ENCODE results near the gene TSPAN11.

DNA sequence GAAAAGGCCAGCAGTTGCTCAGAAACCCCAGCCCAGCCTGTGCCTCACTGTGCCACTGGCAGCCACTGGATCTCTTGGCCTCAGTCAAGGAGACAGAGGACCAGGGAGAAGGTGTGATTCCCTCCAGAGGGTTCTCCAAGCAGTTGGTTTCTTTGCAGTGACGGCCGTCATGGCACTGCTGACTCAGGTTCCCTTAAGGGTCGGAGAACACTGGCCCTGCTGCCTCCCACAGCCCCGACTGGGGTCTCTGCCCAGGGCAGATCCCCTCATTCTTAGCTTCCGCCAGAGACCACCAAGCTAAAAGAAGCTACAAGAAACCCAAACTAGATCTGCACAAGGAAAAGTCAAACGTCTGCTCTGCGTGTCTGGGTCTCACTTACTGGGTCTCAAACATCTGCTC, 16.4 kb downstream of the TSPAN11 start:
- TF ChIP-seq, protein P1, sequence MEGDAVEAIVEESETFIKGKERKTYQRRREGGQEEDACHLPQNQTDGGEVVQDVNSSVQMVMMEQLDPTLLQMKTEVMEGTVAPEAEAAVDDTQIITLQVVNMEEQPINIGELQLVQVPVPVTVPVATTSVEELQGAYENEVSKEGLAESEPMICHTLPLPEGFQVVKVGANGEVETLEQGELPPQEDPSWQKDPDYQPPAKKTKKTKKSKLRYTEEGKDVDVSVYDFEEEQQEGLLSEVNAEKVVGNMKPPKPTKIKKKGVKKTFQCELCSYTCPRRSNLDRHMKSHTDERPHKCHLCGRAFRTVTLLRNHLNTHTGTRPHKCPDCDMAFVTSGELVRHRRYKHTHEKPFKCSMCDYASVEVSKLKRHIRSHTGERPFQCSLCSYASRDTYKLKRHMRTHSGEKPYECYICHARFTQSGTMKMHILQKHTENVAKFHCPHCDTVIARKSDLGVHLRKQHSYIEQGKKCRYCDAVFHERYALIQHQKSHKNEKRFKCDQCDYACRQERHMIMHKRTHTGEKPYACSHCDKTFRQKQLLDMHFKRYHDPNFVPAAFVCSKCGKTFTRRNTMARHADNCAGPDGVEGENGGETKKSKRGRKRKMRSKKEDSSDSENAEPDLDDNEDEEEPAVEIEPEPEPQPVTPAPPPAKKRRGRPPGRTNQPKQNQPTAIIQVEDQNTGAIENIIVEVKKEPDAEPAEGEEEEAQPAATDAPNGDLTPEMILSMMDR (IDR thresholded peaks at IDR 0.05), result no peak
- no peak for TF ChIP-seq POLR2A (IDR thresholded peaks at IDR 0.05)
